C4-2B (cell line): ENCODE data around the gene STAG3.

ENCODE experiments used
- ZFX ChIP-seq: fragments of 450-650 bp; IDR thresholded peaks from 2 replicates; pipeline ENCODE4 v1.6.1; 2017
- TF ChIP-seq, protein P1 (sequence below): fragments of 450-650 bp; conservative IDR thresholded peaks from 2 replicates; pipeline ENCODE4 v1.5.1; 2017; ENCODE audit warnings: mild to moderate bottlenecking

DNA sequence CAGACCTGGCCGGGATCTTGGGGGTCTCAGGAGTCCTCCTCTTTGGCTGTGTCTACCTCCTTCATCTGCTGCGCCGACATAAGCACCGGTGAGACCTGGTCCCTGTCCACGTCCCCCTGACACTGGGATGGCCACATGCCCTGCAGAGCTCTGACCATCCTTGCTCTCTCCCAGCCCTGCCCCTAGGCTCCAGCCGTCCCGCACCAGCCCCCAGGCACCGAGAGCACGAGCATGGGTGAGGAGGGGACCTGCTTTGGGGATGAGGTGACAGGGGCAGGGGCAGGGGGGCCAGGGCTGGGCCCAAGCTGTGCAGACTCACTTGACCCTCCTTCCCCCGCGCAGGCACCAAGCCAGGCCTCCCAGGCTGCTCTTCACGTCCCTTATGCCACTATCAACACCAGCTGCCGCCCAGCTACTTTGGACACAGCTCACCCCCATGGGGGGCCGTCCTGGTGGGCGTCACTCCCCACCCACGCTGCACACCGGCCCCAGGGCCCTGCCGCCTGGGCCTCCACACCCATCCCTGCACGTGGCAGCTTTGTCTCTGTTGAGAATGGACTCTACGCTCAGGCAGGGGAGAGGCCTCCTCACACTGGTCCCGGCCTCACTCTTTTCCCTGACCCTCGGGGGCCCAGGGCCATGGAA is 43.0 kb downstream of the STAG3 start:
- TF ChIP-seq, protein P1, sequence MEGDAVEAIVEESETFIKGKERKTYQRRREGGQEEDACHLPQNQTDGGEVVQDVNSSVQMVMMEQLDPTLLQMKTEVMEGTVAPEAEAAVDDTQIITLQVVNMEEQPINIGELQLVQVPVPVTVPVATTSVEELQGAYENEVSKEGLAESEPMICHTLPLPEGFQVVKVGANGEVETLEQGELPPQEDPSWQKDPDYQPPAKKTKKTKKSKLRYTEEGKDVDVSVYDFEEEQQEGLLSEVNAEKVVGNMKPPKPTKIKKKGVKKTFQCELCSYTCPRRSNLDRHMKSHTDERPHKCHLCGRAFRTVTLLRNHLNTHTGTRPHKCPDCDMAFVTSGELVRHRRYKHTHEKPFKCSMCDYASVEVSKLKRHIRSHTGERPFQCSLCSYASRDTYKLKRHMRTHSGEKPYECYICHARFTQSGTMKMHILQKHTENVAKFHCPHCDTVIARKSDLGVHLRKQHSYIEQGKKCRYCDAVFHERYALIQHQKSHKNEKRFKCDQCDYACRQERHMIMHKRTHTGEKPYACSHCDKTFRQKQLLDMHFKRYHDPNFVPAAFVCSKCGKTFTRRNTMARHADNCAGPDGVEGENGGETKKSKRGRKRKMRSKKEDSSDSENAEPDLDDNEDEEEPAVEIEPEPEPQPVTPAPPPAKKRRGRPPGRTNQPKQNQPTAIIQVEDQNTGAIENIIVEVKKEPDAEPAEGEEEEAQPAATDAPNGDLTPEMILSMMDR: no peak
- TF ChIP-seq ZFX: no peak
